Activated T-cell treated with anti-CD3 and anti-CD28 coated beads, Interleukin-2, amount 50 U/mL, for 48 hours (primary cell): Measurements from ENCODE around the gene BRI3BP.

Experiments
- DNase-seq, 2 experiments: peaks; one replicate each; pipeline ENCODE4 v3.0.0-alpha.2; 2020

The BRI3BP gene

GRCh38 chr12:124993626-124994436, at the start of gene BRI3BP:
Gene BRI3BP (plus strand): TSS chr12:124993645. CDS start chr12:124993791, 146 bp downstream.
- DNase-seq = peak; percentile 57 to 66

GRCh38 chr12:124946447-124946793, 47.0 kb upstream of the BRI3BP start:
- DNase-seq = no peak

- DNase-seq = no peak
Measured at GRCh38 chr12:124947013-124947412, 46.4 kb upstream of the BRI3BP start.

GRCh38 chr12:124947561-124948398, 45.7 kb upstream of the BRI3BP start:
- no peak for DNase-seq

- no peak for DNase-seq
Measured at GRCh38 chr12:124949066-124949465, 44.4 kb upstream of the BRI3BP start.

GRCh38 chr12:124949779-124950728, 43.4 kb upstream of the BRI3BP start:
- DNase-seq = no peak

- DNase-seq = no peak
Measured at GRCh38 chr12:124952295-124952694, 41.1 kb upstream of the BRI3BP start.

- DNase-seq = no peak
Measured at GRCh38 chr12:124952801-124953200, 40.6 kb upstream of the BRI3BP start.

GRCh38 chr12:124953689-124954405, 39.6 kb upstream of the BRI3BP start:
- no peak for DNase-seq

- DNase-seq = no peak
Measured at GRCh38 chr12:124954771-124955170, 38.7 kb upstream of the BRI3BP start.

- DNase-seq = no peak
Measured at GRCh38 chr12:124956571-124956970, 36.9 kb upstream of the BRI3BP start.

- no peak for DNase-seq
Measured at GRCh38 chr12:124961055-124961454, 32.4 kb upstream of the BRI3BP start.

- no peak for DNase-seq
Measured at GRCh38 chr12:124963211-124963610, 30.2 kb upstream of the BRI3BP start.

GRCh38 chr12:124964251-124964650, 29.2 kb upstream of the BRI3BP start:
- no peak for DNase-seq

- no peak for DNase-seq
Measured at GRCh38 chr12:124964836-124965462, 28.5 kb upstream of the BRI3BP start.

- DNase-seq = no peak
Measured at GRCh38 chr12:124967016-124967739, 26.3 kb upstream of the BRI3BP start.

- DNase-seq = no peak
Measured at GRCh38 chr12:124968656-124969055, 24.8 kb upstream of the BRI3BP start.

- no peak for DNase-seq
Measured at GRCh38 chr12:124970647-124971402, 22.6 kb upstream of the BRI3BP start.

- no peak for DNase-seq
Measured at GRCh38 chr12:124971603-124972002, 21.8 kb upstream of the BRI3BP start.

GRCh38 chr12:124972211-124972610, 21.2 kb upstream of the BRI3BP start:
- DNase-seq = no peak
